CD4-positive, alpha-beta T cell treated with Interferon alpha-2 for 1 hour (primary cell): ENCODE measurements around the gene ZNF892.

Source experiments
- DNase-seq, 2 donors: peaks; one replicate each; pipeline ENCODE4 v3.0.0-alpha.2; 2020 to 2022

The ZNF892 gene

DNA sequence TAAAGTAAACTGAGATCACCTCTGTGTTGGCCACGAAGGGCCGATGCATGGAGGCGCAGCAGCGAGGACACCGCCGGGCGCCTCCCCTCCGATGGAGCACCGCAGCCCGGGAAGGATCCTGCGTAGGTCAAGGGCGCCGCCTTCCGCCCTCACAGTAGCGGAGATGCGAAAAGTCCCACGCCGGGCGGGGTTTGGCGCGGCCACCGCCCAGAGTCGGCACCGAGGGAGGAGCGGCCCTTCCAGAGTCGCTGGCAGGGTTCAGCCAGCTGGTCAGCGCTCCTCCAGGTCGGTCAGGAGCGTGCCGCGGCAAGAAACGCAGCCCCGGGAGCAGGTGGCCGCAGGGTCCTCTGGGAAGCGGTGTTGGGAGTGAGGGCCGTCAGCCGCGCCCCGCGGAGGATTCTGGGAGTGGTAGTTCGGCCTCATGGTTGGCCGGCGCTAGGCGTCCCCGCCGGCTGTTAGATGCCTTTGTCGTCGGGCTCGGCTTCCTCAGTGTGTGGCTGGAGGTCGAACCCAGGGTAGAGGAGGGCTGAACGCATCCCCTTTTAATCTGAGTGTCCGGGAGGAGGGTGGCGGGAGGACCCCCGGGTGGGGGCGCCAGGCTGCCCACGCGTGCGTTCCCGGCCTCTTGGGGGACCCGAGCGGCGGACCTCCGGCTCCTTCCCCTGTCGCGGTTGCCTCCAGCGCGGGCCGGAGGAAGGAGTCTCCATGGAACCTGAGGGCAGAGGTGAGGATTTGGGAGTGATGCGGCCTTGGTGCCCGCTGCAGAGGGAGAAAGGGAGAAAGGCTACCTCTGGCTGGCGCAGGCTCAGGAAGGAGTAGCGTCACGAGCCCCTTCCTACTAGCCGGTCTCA, at the start of gene ZNF892:
Gene ZNF892, plus strand, starts transcription at position 411 of the 851 bp plus-strand sequence. Its CDS starts 295 bp downstream, at position 706.
- DNase-seq: peak; percentile 77 to 82

DNA sequence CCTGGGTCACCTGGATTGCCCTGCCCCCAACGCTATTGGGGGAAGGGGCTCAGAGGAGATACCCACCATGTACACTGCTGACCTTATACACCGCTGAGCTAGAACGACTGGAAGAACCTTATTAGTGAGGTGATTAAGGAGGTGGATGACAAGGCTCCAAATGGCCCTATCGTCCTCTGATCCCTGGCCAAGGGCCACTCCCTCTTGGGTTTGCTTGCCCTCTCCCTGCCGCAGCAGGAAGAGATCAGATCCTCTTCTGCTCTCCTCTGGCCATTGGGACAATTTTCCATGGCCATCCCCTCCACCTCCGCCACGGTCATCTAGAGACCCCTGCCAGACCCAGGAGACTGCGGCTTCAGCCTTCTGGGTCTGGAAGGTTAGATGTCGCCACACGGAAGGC, 48.9 kb upstream of the ZNF892 start:
- no peak for DNase-seq

DNA sequence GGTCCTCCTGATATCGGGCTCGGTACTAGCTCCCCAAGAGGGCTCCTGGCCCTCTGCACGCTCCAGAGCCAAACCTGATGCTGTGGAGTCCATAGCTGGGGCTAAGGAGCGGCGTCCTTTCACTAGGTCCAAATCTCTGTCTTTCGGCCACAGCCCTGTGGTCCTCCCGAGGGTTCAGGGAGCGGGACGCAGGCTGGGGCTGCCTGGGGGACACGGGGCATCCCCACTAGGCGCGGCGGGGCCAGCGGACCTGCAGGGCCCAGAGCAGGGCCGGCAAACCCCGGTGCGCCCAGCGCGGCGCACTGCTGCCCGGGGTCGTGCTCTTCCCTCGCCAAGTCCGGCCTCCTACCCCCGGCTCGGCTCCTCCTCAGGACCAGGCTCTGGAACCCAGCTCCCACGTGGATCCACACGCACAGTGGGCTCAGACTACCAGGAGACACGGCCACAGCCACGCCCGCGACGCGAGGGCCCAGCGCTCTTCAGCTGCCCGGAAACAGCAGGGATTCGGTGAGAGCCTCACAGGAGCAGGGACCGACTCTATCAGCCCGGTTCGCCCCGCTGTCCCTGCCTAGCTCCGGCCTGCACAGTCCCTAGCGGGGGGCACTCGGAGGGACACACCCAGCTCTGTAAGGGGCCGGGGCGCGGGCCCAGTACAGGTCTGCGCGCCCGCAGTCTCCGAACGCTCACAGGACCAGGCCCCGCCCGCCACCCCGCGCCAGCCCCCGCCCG, 48.3 kb upstream of the ZNF892 start:
- DNase-seq: no peak

DNA sequence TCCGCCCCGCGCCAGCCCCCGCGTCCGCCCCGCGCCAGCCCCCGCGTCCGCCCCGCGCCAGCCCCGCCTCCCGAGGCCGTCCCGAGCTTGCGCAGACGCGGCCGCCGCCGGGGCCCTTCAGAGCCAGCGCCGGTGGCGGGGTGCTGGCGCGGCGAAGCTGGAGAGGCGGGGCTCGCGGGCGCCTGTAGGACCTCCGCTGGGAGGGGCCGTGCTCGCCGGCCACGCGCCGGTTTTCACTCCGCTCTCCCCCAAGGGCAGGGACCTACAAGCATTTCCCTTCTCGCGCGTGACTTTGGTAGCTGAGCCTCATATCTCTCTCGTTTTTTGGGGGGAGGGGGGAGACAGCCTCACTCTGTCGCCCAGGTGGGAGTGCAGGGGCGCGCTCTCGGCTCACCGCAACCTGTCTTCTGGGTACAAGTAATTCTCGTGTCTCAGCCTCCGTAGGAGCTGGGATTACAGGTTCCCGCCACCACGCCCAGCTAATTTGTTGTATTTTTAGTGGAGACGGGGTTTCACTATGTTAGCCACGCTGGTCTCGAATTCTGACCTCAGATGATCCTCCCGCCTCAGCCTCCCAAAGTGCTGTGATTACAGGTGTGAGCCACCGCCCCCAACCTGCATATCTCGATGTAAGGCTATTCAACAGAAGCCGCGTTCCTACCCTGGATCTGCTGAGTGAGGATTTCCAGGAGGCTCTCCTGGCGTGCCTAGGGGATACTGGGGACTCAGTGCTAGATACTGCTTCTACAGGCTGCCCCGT, 47.5 kb upstream of the ZNF892 start, which contains the start of gene ZNF514:
Gene ZNF514, minus strand, starts transcription at position 159 of the 760 bp plus-strand sequence. CDS start 6,595 bp downstream, outside the sequence.
- peak; percentile 75 to 85 for DNase-seq

DNA sequence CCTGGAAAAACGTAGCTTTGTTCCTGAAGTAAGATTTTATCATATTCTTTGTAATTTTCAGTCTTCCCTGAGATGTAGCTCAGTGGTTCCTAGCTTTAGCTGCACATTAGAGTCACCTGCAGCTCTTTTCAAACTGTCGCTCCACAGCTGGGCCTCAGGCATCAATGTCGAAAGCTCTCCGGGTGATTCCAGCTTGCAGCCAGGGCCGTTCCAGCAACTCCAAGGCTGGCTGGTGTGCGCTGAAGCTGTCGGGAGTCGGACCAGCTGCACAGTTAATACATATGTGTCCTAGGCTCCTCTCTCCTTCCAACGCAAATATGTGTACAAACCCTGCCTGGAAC, 42.3 kb upstream of the ZNF892 start:
- DNase-seq: no peak

DNA sequence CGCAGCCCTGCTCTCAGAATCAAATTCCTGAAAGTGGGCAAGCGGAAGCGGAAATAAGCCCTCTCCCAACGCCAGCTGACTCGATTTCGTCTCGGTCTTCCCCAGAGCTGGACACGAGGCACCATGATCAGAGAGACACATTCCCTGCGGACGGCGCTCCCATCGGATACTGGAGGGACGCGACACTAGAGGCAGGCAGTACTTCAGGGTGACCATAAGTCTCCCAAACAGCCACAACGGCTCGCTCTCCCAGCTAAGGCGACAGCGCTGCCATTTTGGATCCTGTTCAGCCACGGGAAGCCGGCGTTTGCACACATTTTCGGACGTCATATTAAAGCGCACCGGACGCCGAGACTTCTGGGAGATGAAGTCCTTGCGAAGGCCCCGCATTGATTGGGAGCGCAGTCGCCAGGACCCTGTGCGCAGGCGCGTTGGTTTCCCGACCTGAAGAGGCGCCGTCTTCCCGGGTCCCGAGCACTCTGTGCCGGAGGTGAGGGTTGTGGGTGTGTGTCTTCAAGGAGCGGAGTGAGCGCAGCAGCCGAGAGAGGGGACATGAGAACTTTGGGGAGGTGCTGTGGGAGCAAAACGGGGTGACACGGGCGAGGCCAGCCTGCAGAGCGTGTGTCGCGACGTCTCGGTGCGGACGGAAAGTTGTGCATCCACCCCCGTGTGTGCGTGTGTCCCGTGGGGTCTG, 41.8 kb upstream of the ZNF892 start, which contains the start of gene ZNF2:
Gene ZNF2, plus strand, starts transcription at position 439 of the 694 bp plus-strand sequence. CDS start 10,418 bp downstream, outside the sequence.
- DNase-seq: peak; percentile 96 to 97

DNA sequence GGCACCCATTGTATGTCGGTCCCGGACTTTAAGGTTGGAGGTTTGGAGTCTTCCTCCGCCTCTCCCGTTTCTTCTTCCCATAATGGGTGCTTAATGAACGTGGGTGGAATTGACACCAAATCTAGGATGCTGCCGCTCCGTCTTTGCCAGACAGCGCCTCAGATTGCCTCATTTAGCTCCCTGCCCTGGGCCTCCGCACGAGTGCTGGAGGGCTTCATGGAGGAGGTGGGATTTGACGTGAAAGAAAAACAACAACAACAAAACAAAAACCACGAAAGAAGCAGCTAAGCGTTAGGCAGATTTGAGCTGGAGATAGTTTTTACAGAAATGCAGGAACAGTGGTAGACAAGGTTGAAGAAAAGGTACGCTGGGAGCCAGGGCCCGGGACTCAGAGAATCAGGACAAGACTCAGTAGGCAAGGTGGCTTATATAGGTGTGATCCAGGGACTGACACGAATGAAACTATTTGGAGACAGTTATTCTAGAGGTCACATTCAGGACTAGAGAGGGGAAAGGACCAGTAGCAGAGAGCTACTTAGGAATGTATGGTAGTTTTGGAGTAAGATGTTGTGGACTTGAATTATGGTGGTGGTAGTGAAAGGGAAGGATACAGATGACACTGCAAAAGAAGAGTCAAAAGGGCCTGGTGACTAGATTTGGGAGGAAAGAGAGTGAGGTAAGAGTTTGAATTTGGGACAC, 41.1 kb upstream of the ZNF892 start:
- DNase-seq: no peak

DNA sequence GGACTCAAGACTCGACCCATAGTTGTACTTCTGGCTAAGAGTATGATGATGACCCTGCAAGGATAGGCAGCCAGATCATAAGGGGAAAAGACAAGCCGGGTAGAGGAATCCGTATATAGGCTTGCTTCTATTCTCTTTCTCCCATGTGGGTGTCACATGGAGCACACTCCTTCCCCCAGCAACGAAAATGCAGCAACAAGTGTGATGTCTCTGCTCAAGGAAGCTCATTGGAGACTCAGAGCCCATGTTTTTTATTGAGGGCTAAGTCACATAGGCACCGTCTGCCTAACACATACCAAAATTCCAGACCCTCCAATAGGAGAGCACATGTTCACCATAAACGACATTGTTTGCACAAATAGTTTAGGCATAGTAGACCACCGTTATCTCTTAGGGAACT, 35.4 kb upstream of the ZNF892 start:
- no peak for DNase-seq

DNA sequence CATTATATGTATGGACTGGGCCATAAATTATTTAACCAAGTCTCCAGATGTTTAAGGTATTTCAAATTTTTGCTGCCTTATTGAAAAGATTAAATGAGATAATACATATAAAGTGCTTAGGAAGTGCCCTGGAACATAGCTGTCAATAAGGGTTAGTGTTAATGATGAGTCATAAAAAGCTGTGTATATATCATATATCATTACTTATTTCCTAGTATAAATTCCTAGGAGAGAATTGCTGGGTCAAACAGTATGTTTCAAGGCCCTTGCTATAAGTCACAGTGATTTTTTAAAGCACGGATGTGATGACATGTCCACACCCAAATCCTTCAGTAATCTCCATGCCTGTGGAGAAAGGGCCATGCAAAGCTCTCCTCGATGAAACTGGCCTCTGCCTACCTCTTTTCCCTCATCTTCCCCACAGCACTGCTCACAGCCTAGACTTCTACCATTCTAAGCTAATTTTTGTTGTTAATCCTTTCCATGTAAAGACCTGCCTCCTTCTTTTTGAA, 33.2 kb upstream of the ZNF892 start:
- no peak for DNase-seq

DNA sequence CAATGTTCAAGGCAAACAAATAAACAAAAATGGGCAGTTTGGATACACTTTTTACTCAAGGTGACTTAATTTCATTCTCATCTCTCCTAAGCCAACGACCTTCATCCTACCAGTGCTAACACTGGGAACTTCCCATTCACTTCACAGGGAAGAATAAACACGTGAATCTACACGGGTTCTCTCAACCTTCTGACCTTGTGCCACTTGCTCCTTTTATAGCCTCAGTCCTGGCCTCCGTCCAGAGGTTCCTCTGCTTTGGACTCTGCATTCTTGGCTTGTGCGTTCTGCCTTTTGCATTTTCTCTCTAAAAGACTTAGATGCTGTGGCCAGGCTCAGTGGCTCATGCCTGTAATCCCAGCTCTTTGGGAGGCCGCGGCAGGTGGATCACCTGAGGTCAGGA, 27.9 kb upstream of the ZNF892 start:
- DNase-seq: no peak

DNA sequence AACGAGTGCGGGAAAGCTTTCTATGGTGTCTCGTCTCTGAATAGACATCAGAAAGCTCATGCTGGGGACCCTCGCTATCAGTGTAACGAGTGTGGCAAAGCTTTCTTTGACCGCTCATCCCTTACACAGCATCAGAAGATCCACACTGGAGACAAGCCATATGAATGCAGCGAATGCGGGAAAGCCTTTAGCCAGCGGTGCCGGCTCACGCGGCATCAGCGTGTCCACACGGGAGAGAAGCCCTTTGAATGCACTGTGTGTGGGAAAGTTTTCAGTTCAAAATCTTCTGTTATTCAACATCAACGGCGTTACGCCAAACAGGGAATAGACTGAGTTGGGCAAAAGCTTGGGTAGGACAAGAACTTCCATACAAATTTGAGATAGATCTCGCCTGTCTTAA, 25.5 kb upstream of the ZNF892 start:
- no peak for DNase-seq

DNA sequence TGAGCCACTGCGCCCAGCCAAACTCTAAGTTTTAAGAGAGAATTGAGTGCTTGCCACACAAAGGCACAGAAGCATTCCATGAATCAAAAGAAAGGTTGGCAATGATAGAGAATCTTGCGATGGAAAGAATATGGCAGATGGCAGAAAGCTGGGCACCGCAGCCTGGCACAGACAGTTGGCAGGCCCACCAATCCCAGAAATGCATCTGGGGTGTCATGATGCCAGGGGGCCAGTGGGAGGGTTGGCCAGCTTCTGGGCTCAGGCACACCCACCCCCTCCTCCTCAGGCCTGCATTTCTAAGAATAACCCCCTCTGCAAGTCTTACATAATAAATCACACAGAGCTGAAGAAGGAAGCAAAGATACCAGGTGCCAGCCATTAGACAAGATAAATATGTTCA, 22.1 kb upstream of the ZNF892 start:
- DNase-seq: no peak

DNA sequence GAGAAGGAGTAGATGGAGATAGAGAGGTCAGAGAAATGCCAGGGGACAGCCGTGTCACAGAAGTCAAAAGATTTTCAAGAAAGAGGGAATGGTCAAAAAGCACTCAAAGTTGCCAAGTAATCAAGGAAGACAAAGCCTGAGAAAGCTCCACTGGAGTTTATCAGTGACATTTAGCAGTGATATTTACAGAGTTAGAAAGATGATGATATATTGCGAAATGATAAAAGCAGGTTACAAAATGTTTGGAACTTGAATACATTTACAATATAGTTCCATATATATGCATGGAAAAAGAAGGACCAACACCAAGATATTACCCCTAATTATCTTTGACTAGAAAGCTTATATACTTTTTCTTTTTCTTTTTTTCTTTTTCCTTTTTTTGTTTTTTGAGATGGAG, 21.3 kb upstream of the ZNF892 start:
- DNase-seq: no peak

DNA sequence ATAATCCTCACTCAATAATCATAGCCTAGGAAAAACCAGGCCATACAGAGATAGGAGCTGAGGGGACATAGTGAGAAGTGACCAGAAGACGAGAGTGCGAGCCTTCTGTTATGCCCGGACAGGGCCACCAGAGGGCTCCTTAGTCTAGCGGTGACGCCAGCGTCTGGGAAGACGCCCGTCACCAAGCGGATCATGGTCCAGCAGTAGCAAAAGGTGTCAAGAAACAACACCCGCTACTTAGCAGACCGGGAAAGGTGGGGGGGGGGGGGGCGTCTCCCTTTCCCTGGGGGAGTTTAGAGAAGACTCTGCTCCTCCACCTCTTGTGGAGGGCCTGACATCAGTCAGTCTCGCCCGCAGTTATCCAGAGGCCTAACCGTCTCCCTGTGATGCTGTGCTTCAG, 14.4 kb upstream of the ZNF892 start:
- DNase-seq: peak; percentile 32 to 45

DNA sequence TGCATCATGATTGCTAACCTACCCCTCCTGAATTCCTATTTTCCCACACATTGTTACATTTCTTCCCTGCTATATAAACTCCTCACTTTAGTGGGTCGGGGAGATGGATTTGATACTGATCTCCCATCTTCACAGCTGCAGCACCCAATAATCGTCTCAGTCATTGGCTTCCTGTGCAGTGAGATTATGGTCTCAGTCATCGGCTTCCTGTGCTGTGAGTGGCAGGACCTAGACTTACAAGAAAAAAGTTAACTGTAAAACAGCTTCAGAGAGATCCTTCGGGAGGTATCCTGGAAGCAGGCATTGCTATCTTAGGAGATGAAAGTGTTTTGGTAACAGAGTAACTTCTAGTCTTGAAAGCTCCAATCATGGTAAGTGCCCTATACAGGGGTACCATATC, 3.4 kb upstream of the ZNF892 start:
- DNase-seq: no peak

DNA sequence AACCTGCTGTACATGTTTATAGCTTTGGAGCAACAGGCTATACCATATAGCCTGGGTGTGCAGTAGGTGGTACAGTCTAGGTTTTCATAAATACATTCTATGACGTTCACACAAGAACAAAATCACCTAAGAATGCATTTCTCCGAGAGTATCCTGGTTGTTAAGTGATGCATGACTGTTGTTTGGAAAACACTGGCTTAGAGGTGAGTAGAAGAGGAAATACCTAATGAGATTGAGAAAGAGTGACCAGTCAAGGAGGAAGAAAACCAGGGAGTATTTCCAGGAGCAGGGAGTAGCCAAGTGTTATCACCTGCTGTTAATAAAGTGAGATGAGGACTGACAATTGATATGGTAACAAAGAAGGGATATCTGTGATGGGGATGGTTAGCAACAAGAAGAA, 2.9 kb upstream of the ZNF892 start:
- no peak for DNase-seq

DNA sequence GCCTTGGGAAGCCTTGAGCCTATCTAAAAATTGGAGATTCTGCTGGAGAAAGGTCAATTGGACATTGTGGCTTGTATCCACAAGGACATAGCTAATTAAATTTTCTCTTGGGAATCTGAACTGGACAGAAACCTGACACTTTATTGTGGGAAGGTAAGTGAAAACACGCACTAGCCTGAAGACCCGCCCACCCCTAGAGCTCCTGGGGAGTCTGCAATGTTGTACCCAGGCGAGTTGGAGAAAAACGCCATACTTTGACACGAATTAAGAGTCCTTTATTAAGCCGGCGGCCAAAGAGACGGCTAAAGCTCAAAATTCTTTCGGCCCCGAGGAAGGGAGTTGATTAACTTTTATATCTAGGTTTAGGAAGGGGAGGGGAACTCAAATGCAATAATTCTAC, 1.2 kb upstream of the ZNF892 start:
- DNase-seq: no peak

DNA sequence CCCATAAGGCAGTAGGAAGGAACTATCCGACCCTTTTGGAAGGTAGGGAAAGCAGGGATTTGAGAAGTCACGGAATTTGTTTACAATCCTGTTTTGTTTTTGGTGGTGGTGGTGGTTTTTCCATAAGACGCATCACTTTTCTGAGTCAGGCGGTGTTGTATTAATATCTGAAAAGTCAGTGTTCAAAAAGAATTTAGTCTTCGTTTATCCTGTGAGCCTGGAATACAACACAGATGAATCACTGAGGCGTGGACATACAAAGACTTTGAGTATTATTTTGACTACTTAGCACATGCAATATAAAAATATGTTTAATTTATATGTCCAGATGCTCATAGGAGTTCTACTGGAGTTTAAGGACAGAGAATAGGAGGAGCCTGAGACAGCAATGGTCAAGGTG, 785 bp downstream of the ZNF892 start:
- no peak for DNase-seq

DNA sequence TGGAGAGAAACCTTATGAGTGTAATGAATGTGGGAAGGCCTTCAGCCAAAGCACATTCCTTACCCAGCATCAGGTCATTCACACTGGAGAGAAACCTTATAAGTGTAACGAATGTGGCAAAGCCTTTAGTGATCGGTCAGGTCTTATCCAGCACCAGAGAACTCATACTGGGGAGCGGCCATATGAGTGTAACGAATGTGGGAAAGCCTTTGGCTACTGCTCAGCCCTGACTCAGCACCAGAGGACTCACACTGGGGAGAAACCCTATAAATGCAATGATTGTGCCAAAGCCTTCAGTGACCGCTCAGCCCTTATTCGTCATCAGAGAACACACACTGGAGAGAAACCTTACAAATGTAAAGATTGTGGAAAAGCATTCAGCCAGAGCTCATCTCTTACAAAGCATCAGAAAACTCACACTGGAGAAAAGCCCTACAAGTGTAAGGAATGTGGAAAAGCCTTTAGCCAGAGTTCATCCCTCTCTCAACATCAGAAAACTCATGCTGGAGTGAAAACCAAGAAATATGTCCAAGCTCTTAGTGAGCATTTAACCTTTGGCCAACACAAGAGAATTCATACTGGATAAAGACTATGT, 7.8 kb downstream of the ZNF892 start:
- DNase-seq: no peak

DNA sequence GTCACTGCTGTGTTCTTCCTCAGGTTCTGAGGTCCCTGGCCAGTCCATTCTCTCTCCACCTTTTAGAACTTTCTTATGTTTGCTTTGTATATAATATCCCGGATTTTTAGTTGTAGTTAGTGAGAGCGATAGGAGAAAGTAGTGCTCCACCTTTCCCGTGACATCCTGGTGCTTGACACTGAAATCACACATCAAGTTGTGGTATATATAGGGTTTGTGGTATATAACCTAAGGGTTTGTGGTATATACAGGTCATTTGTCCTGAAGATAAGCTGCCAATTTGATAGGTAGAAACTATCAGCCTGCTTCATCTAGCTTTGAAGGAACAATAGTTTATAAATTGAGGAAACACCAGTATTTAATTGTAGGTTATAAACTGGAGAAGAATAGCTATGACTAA, 13.1 kb downstream of the ZNF892 start:
- DNase-seq: no peak

DNA sequence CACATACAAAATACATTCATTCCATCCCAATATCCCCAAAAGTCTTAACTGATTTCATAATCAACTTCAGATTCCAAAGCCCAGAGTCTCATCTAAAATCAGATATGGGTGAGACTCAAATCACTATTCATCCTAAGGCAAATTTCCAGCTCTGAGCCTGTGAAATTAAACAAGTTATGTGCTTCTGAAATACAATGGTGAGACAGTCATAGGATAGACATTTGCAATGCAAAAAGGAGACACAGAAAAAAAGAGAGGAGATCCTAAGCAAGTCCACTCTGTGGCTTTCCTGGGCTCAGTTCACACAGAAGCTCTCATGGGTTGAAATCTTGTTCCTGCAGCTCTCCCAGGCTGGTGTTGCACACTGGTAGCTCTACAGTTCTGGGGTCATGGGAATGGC, 18.3 kb downstream of the ZNF892 start:
- DNase-seq: no peak
